Cardiac fibroblast (primary cell): ENCODE data around the gene TOMM22.
A peak's percentile ranks its signal among the peaks of the same experiment; 100 is the strongest.

Experiments
- DNase-seq, 2 donors: peaks; one replicate each; pipeline versions ENCODE4 v3.0.0 to v3.0.0-alpha.2; 2010; ENCODE audit warnings: low read depth in 2 of 2
- H3K4me3 ChIP-seq, 2 donors: replicated peaks in 1 of 2; 1 replicate in 1 of 2; 2 replicates in 1 of 2; pipeline ENCODE4 v1.5.1; 2011; ENCODE audit warnings: low read depth in 2 of 2, low read length in 2 of 2, mild to moderate bottlenecking in 2 of 2, moderate library complexity in 1 of 2
- TF ChIP-seq, protein P1 (sequence below): IDR thresholded peaks from one replicate; pipeline ENCODE4 v1.5.1; 2011; ENCODE audit warnings: low read depth, mild to moderate bottlenecking, low read length, inconsistent platforms

The TOMM22 gene

DNA sequence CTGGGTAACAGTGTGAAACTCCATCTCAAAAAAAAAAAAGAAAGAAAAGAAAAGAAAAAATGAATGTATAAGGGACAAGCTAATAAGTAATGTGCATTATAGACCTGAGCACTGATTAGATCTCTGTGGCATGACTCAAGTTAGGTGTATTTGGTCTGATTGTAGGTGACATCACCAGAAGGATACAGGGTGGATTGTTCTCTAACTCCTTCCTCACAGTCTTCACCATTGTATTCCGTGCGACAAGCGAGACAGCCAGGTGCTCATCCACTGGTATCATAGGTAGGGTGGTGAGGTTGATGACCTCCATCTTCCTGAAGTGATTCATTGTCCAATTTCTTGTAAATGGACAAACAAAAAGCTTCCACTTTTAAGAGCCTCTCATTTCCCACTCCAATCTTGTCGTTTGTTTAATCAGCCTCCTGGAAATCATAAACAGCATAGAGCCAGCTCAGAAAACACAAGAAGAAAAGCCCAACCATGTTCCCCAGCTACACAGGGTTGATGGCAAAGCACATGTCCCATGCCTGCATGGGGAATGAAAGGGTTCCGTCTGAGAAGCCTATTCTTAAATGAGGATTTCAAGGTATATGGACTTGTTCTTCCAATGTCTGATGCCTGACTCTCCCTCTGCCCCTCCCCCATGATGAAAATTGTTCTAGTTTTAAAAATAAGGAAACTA, 31.8 kb upstream of the TOMM22 start:
- TF ChIP-seq, protein P1, sequence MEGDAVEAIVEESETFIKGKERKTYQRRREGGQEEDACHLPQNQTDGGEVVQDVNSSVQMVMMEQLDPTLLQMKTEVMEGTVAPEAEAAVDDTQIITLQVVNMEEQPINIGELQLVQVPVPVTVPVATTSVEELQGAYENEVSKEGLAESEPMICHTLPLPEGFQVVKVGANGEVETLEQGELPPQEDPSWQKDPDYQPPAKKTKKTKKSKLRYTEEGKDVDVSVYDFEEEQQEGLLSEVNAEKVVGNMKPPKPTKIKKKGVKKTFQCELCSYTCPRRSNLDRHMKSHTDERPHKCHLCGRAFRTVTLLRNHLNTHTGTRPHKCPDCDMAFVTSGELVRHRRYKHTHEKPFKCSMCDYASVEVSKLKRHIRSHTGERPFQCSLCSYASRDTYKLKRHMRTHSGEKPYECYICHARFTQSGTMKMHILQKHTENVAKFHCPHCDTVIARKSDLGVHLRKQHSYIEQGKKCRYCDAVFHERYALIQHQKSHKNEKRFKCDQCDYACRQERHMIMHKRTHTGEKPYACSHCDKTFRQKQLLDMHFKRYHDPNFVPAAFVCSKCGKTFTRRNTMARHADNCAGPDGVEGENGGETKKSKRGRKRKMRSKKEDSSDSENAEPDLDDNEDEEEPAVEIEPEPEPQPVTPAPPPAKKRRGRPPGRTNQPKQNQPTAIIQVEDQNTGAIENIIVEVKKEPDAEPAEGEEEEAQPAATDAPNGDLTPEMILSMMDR = no peak
- no peak overlapping the region for H3K4me3 ChIP-seq
- no peak for DNase-seq

DNA sequence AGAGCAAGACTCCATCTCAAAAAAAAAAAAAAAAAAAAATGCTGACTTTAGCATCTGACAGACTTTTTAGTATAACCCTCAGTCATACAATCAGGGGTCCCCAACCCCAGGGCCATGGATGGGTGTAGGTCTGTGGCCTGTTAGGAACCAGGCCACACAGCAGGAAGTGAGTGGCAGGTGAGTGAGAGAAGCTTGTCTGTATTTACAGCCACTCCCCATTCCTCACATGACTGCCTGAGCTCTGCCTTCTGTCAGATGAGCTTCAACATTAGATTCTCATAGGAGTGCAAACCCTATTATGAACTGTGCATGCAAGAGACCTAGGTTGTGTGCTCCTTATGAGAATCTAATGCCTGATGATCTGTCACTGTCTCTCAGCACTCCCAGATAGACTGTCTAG, 28.9 kb upstream of the TOMM22 start:
- no peak overlapping the region for H3K4me3 ChIP-seq
- DNase-seq = no peak
- TF ChIP-seq, protein P1 = no peak

DNA sequence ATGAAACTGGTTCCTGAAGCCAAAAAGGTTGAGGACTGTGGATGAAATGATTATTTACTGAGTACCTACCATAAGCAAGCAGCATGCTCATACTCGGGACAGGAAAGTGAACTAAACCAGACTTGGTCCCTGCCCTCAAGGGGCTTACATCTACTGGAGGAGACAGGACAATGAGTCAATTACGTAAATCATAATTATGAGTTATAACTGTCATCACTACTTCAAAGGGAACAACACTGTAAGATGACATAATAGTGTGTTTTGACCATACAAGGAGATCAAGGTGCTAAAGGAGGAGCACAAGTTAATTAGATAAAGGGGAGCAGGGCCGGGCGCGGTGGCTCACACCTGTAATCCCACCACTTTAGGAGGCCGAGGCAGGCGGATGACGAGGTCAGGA, 28.0 kb upstream of the TOMM22 start:
- TF ChIP-seq, protein P1 = no peak
- no peak overlapping the region for H3K4me3 ChIP-seq
- DNase-seq = no peak

DNA sequence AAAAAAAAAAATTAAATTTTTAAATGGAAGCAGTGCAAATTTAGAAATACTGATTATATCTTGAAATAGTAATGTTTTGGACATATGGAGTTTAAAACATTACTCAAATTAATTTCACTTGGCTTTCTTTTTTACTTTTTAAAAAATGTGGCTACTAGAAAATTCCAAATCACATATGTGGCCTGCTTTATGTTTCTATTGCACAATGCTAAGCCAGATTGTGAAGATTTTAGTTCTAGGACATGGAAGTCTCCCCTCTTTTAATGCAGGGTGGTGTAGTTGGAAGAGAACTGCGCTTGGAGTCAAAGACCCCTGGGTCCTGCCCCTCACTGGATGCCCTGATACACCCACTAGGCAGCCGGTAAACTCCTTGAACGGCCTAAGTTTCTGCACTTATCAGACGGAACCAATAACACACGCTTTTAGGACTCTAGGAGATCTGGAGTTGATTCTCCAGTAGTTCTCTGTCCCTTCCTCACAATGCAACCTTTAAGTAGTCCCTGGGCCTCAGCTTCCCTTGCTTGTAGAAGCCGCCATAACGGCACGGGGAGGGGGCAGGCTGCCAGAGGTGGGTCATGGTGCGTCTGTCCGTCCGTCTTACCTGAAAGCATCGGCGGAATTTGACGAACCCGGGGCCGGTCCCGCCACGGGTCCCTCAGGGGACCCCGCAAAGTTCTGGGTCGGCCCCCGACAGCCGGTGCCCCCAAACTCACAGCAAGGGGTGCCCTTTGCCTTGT, 26.1 kb upstream of the TOMM22 start:
- peak overlapping the region; percentile 84 to 92 for H3K4me3 ChIP-seq
- TF ChIP-seq, protein P1 = no peak
- peak; percentile 15 to 22 for DNase-seq

DNA sequence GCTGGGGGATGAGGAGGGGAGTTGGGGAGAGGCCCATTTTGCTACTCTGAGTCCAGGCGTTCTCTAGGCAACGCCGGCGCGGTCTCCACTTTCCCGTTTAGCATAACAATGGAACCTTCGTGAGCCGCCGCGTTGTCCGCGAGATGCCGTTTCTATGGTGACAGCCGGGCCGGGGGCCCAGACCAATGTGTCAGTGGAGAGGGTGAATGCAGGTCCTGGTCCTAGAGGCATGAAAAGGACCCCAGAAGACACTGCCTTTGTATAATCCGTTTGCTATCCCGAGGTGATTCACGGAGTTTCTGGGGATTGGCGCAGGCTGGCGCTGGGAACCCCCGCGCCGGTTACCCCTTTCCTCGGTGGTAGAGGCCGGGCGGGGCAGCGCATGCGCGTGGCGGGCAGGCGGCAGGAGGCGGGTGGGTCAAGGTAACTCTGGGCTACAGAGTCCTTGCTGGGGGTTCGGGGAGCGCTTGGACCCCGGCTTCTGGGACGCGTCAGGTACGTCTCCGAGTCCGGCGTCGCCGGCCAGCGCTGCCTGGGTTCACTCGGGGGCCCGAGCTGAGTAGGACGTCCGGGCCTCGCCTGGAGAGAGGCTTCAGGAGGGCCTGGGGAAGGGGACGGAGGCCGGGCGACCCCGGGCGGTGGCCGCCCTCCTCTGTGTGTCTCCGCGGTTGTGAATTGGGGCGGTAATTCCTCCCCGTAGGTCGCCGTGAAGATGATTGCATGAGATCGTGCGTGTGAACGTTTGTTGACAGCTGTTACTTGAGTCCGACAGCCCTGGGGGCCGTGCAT, 25.3 kb upstream of the TOMM22 start, which contains the start of the genes CBY1 and FAM227A:
CBY1 (plus strand) TSS at position 383 of the 789 bp plus-strand sequence. CDS start 11,417 bp downstream, outside the sequence.
FAM227A (minus strand) TSS at position 137 of the 789 bp plus-strand sequence. CDS start 6,224 bp downstream, outside the sequence.
- H3K4me3 ChIP-seq = peak within 1 kb of the TSS; percentile 84 to 92
- peak; percentile 91 for DNase-seq
- TF ChIP-seq, protein P1 = no peak

DNA sequence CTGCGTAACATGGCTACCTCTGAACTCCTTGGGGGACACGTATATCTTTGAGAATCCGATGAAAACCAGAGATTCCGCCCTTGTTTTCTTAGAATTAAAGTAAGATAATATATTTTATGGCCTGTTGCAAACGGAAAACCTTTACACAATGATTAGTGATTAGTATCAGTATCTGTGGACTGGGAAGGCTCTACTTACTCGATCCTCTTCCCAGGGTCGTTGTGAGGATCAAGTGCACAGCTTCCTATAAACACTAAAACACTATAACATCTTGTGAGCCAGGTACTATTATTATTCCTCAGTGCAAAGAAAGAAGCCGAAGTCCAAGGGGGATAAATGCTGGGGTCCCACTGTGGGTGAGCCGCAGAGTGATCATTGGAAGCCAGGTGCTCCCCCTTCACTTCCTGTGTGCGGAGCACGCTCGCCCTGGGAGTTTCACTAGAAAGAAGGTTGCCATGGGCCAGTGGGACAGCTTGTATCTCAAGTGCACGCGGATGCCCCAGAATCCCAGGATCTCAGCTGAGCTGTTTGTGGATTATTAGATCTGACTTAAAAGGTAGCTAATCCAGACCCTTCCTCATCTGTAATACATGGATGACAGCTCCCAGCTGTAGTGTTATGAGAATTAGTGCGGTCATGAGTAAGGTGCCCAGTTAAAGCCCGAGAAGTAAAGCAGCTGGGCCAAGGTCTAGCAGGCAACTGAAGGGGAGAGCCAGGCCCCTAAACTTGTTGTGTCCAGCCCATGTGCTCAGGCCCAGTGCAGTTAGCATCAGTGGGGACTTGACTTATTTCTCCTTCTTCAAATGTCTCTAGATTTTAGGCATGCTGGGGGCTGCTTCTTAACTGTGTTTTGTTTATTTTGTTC, 24.5 kb upstream of the TOMM22 start:
- TF ChIP-seq, protein P1 = no peak
- peak; percentile 10 to 12 for DNase-seq
- peak overlapping the region; percentile 84 to 92 for H3K4me3 ChIP-seq
